Measurements from ENCODE around the gene TMEM201.

- TF ChIP-seq EP300 (IDR thresholded peaks at IDR 0.05; ENCODE audit: borderline replicate concordance in 1 of 2, low read depth in 1 of 2, low read length in 1 of 2) (no peak), NRF1 (IDR thresholded peaks at IDR 0.05; ENCODE audit: low read depth, low read length) (no peak), EZH2phosphoT487 (IDR thresholded peaks at IDR 0.05; ENCODE audit: borderline replicate concordance, low read depth) (no peak), GABPA (IDR thresholded peaks at IDR 0.05; ENCODE audit: low read depth) (no peak), FOXM1 (IDR thresholded peaks at IDR 0.05; ENCODE audit: low read depth) (no peak), JUND (IDR thresholded peaks at IDR 0.05) (no peak), POLR2AphosphoS5 (IDR thresholded peaks at IDR 0.05; ENCODE audit: low read depth, low read length) (no peak), TEAD4 (IDR thresholded peaks at IDR 0.05; ENCODE audit: borderline replicate concordance, insufficient read depth) (no peak)
- TF ChIP-seq, protein P1, sequence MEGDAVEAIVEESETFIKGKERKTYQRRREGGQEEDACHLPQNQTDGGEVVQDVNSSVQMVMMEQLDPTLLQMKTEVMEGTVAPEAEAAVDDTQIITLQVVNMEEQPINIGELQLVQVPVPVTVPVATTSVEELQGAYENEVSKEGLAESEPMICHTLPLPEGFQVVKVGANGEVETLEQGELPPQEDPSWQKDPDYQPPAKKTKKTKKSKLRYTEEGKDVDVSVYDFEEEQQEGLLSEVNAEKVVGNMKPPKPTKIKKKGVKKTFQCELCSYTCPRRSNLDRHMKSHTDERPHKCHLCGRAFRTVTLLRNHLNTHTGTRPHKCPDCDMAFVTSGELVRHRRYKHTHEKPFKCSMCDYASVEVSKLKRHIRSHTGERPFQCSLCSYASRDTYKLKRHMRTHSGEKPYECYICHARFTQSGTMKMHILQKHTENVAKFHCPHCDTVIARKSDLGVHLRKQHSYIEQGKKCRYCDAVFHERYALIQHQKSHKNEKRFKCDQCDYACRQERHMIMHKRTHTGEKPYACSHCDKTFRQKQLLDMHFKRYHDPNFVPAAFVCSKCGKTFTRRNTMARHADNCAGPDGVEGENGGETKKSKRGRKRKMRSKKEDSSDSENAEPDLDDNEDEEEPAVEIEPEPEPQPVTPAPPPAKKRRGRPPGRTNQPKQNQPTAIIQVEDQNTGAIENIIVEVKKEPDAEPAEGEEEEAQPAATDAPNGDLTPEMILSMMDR (IDR thresholded peaks at IDR 0.05) = no peak
- TF ChIP-seq, protein P2, sequence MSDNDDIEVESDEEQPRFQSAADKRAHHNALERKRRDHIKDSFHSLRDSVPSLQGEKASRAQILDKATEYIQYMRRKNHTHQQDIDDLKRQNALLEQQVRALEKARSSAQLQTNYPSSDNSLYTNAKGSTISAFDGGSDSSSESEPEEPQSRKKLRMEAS (IDR thresholded peaks at IDR 0.05; ENCODE audit: low read depth) = no peak
- TF ChIP-seq, protein P3, sequence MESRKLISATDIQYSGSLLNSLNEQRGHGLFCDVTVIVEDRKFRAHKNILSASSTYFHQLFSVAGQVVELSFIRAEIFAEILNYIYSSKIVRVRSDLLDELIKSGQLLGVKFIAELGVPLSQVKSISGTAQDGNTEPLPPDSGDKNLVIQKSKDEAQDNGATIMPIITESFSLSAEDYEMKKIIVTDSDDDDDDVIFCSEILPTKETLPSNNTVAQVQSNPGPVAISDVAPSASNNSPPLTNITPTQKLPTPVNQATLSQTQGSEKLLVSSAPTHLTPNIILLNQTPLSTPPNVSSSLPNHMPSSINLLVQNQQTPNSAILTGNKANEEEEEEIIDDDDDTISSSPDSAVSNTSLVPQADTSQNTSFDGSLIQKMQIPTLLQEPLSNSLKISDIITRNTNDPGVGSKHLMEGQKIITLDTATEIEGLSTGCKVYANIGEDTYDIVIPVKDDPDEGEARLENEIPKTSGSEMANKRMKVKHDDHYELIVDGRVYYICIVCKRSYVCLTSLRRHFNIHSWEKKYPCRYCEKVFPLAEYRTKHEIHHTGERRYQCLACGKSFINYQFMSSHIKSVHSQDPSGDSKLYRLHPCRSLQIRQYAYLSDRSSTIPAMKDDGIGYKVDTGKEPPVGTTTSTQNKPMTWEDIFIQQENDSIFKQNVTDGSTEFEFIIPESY (IDR thresholded peaks at IDR 0.05; ENCODE audit: borderline replicate concordance, low read depth) = no peak
- TF ChIP-seq, protein P4, sequence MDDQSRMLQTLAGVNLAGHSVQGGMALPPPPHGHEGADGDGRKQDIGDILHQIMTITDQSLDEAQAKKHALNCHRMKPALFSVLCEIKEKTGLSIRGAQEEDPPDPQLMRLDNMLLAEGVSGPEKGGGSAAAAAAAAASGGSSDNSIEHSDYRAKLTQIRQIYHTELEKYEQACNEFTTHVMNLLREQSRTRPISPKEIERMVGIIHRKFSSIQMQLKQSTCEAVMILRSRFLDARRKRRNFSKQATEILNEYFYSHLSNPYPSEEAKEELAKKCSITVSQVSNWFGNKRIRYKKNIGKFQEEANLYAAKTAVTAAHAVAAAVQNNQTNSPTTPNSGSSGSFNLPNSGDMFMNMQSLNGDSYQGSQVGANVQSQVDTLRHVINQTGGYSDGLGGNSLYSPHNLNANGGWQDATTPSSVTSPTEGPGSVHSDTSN (IDR thresholded peaks at IDR 0.05) = no peak
These were observed 7.2 kb downstream of the TMEM201 start for GRCh38 chr1:9595968-9596340.

Data from SK-N-SH (cell line).